ENCODE measurements around the gene OR52I2. TPM values are rescaled to one million over a fixed set of nuclear protein-coding genes. Genes with fewer than 3 reads are reported as not detected.
A peak's percentile ranks its signal among the peaks of the same experiment; 100 is the strongest.

The OR52I2 gene
- polyA plus RNA-seq, 2 of the 4 experiments (the other 2 are of a cell fraction): not detected

DNA sequence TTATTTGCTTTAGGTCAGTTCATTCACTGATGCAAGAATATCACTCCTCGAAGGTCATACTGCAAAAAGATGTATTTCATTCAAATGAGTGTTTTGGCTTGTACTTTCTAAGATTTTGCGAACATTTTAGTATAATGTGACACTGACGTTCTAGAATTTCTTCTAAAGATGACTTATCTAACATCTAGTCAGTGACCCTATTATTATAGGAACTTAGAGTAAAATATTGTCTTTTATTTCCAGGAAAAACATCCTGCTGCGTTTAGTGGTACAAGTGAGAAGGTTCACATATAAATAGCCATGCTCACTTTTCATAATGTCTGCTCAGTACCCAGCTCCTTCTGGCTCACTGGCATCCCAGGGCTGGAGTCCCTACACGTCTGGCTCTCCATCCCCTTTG is 36.7 kb upstream of the OR52I2 start, which contains the start of gene OR52M1 (continued):
- TF ChIP-seq, protein P1, sequence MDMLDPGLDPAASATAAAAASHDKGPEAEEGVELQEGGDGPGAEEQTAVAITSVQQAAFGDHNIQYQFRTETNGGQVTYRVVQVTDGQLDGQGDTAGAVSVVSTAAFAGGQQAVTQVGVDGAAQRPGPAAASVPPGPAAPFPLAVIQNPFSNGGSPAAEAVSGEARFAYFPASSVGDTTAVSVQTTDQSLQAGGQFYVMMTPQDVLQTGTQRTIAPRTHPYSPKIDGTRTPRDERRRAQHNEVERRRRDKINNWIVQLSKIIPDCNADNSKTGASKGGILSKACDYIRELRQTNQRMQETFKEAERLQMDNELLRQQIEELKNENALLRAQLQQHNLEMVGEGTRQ (IDR thresholded peaks at IDR 0.05): no peak
- TF ChIP-seq, protein P2, sequence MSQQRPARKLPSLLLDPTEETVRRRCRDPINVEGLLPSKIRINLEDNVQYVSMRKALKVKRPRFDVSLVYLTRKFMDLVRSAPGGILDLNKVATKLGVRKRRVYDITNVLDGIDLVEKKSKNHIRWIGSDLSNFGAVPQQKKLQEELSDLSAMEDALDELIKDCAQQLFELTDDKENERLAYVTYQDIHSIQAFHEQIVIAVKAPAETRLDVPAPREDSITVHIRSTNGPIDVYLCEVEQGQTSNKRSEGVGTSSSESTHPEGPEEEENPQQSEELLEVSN (IDR thresholded peaks at IDR 0.05; ENCODE audit: borderline replicate concordance, low read depth): no peak

DNA sequence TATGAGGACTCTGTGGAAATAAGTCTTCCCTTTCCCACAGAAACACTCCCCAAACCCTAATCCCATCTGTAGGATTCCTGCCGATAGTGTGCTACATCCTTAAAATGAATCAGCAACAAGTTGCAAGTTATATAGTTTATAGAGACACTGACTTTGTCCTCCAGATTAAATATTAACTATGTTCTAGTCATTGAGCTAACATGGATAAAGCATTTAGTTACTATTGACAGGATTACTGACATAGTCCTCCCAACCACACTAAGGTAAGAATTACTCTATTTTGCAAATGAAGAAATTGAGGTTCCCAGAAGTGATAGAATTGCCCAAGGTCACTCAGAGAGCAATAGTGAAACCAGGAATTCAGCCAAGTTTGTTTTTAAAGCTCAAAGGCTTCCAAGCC is 34.7 kb upstream of the OR52I2 start:
- Histone ChIP-seq H3K4me2 (peak overlapping the region; percentile 50), H3K27ac (peak overlapping the region in 1 of 2 experiments; percentile 11; a peak in 1 of 6 replicates), H3K4me3 (no peak overlapping the region), H3K9me3 (no peaks in the 10 kb centered on the region), H3K4me1 (peaks cover 14% of the 10 kb centered on the region; the same call in 2 of the 3 replicates)
- DNase-seq (ENCODE audit: low read depth in 1 of 2, low spot score in 1 of 2) (peak in 1 of 2 experiments; percentile 17), FAIRE-seq (no peak), ATAC-seq (peak in 1 of 2 experiments; percentile 39; a peak in 1 of 6 replicates)
- TF ChIP-seq FOSL2 (IDR thresholded peaks at IDR 0.05): no peak
- TF ChIP-seq FOSL2 (CRISPR knock-in tag; IDR thresholded peaks at IDR 0.05): no peak
- no peak for TF ChIP-seq NR3C1 (IDR thresholded peaks at IDR 0.05)
- TF ChIP-seq TFCP2L1 (CRISPR knock-in tag; IDR thresholded peaks at IDR 0.05): no peak
- no peak for TF ChIP-seq EHMT2 (IDR thresholded peaks at IDR 0.05; ENCODE audit: low read depth)
- TF ChIP-seq, protein P2 (IDR thresholded peaks at IDR 0.05; ENCODE audit: borderline replicate concordance, low read depth): no peak
- TF ChIP-seq RNF2 (IDR thresholded peaks at IDR 0.05; ENCODE audit: borderline replicate concordance, low read depth): no peak
- TF ChIP-seq, protein P3, sequence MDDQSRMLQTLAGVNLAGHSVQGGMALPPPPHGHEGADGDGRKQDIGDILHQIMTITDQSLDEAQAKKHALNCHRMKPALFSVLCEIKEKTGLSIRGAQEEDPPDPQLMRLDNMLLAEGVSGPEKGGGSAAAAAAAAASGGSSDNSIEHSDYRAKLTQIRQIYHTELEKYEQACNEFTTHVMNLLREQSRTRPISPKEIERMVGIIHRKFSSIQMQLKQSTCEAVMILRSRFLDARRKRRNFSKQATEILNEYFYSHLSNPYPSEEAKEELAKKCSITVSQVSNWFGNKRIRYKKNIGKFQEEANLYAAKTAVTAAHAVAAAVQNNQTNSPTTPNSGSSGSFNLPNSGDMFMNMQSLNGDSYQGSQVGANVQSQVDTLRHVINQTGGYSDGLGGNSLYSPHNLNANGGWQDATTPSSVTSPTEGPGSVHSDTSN (IDR thresholded peaks at IDR 0.05): no peak
- no peak for TF ChIP-seq FOXS1 (CRISPR knock-in tag; IDR thresholded peaks at IDR 0.05)
- POLR2A ChIA-PET: no interaction called here
- CTCF ChIA-PET: interaction anchor here (1.0 to 2.4 kb wide), 2 partner anchors 360 to 365 kb away, joined by 3 to 11 read pairs; no protein-coding TSS in a partner anchor
- WGBS (ENCODE audit: missing lambda C conversion rate): 0% methylated on average over 1 of the region's 1 CpG

DNA sequence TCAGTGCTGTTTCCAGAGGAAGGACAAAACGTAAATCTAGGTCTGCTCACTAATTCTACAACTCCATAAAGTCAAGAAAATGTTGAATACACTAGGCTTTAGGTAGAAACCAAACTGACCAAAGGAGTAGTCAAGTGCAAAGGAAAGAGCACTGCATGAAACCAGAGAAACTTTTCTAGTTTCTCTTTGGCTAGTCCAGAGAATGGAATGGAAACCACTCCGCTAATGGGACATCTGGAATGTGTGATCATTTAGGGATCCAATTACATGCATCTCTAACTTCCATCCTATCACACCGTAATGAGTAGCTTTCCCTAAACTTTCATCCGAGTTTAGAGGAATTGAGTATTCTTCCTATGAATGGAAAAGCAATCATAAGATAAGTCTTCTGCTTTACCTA is 34.1 kb upstream of the OR52I2 start:
- WGBS (ENCODE audit: missing lambda C conversion rate): 66% methylated on average over 4 of the region's 4 CpGs
- POLR2A ChIA-PET: no interaction called here
- Histone ChIP-seq H3K4me1 (peaks cover 14% of the 10 kb centered on the region; the same call in 2 of the 3 replicates), H3K4me2 (peak overlapping the region; percentile 50), H3K9me3 (no peaks in the 10 kb centered on the region), H3K27ac (peak overlapping the region in 1 of 2 experiments; percentile 1; a peak in 1 of 6 replicates), H3K4me3 (no peak overlapping the region)
- TF ChIP-seq BHLHE40 (IDR thresholded peaks at IDR 0.05; ENCODE audit: low read depth, low read length): no peak
- DNase-seq (ENCODE audit: low read depth in 1 of 2, low spot score in 1 of 2): no peak
- CTCF ChIA-PET: interaction anchor here (1.0 to 2.4 kb wide), 2 partner anchors 360 to 365 kb away, joined by 3 to 11 read pairs; no protein-coding TSS in a partner anchor
- FAIRE-seq: no peak
- ATAC-seq: no peak

DNA sequence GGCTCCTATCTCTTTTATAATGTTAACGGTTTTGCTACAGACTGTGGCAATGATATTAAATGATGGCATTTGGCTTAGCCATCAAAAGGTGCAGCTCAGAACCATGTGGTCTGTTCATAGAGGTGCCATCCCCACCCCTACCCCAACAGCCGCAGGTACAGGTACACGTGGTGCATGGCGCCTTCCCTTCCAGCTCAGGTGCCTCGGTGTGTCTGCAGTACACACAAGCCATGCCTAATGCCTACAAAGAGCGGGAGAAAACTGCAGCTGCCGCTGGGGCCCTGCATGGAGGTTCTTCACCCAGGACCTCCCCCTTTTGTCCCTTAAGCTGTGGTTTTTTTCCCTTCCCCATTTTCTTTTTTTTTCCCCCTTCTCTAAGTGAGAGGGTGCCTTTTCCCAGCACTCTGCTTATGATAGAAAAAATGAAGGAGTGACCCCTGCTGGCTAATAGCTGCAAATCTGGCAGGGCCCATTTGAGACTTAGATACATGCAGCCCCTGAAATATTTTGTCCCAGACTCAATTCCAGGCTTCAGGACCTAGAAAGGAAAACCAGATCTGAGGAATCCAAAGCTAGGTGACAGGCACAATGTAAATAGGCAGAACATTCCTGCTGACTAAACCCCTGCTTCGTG is 30.1 kb upstream of the OR52I2 start:
- Histone ChIP-seq H3K4me3 (no peak overlapping the region), H3K4me1 (peaks cover 13% of the 10 kb centered on the region; the same call in 2 of the 3 replicates), H3K9me3 (no peaks in the 10 kb centered on the region), H3K27ac (no peak overlapping the region), H3K4me2 (no peak overlapping the region)
- ChIA-PET CTCF (interaction anchor here (0.6 to 4.4 kb wide), 5 partner anchors 12 to 812 kb away, joined by 3 to 31 read pairs (median 5); no protein-coding TSS in a partner anchor), POLR2A (no interaction called here)
- 0 out of 3 replicates have a peak, but pooled peaks have one; percentile 25 for TF ChIP-seq SMC3 (IDR thresholded peaks at IDR 0.05)
- no peak for TF ChIP-seq NR3C1 (IDR thresholded peaks at IDR 0.05)
- TF ChIP-seq, protein P4, sequence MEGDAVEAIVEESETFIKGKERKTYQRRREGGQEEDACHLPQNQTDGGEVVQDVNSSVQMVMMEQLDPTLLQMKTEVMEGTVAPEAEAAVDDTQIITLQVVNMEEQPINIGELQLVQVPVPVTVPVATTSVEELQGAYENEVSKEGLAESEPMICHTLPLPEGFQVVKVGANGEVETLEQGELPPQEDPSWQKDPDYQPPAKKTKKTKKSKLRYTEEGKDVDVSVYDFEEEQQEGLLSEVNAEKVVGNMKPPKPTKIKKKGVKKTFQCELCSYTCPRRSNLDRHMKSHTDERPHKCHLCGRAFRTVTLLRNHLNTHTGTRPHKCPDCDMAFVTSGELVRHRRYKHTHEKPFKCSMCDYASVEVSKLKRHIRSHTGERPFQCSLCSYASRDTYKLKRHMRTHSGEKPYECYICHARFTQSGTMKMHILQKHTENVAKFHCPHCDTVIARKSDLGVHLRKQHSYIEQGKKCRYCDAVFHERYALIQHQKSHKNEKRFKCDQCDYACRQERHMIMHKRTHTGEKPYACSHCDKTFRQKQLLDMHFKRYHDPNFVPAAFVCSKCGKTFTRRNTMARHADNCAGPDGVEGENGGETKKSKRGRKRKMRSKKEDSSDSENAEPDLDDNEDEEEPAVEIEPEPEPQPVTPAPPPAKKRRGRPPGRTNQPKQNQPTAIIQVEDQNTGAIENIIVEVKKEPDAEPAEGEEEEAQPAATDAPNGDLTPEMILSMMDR (IDR thresholded peaks at IDR 0.05): peak; percentile 32; the same call in 1 of the 3 replicates
- no peak for TF ChIP-seq NPAS2 (CRISPR knock-in tag; IDR thresholded peaks at IDR 0.05; ENCODE audit: borderline replicate concordance)
- no peak for TF ChIP-seq HOXB13 (CRISPR knock-in tag; IDR thresholded peaks at IDR 0.05; ENCODE audit: low read depth)
- peak in 1 of 2 experiments; percentile 34; a peak in 2 of 5 replicates for TF ChIP-seq RAD21 (conservative IDR thresholded peaks at IDR 0.05 in 1 of 2, IDR thresholded peaks at IDR 0.05 in 1 of 2)
- FAIRE-seq (no peak), ATAC-seq (peak; percentile 73 to 87; a peak in 5 of 6 replicates), DNase-seq (ENCODE audit: low read depth in 1 of 2, low spot score in 1 of 2) (peak in 1 of 2 experiments; percentile 19)
- WGBS (ENCODE audit: missing lambda C conversion rate): 63% methylated on average over 8 of the region's 8 CpGs
